Nephron (organoid): Measurements from ENCODE around the gene RELB.

Experiments used
- H3K27ac Mint-ChIP-seq, 3 experiments: 2 replicates each; pipeline ENCODE4 v1.8.0; 2020; ENCODE audit warnings: mixed read lengths in 3 of 3, mild to moderate bottlenecking in 2 of 3, moderate library complexity in 1 of 3
- H3K27me3 Mint-ChIP-seq: 2 replicates; pipeline ENCODE4 v1.8.0; 2021; ENCODE audit warnings: low read depth, mild to moderate bottlenecking, moderate library complexity, mixed read lengths
- H3K36me3 Mint-ChIP-seq: 2 replicates; pipeline ENCODE4 v1.8.0; 2020; ENCODE audit warnings: low read depth, mixed read lengths
- H3K4me1 Mint-ChIP-seq: 2 replicates; pipeline ENCODE4 v1.8.0; 2020; ENCODE audit warnings: mixed read lengths
- H3K4me3 Mint-ChIP-seq, 3 experiments: 2 replicates each; pipeline ENCODE4 v1.8.0; 2020; ENCODE audit warnings: mild to moderate bottlenecking in 3 of 3, mixed read lengths in 3 of 3, moderate library complexity in 2 of 3
- H3K9me3 Mint-ChIP-seq: 2 replicates; pipeline ENCODE4 v1.8.0; 2020; ENCODE audit warnings: mixed read lengths
- TF ChIP-seq, protein P1 (sequence below), 3 experiments: fragments of 200-600 bp; sonication (generic); IDR thresholded peaks; one replicate each; pipeline ENCODE4 v1.5.0; 2021; ENCODE audit warnings: antibody characterized with exemption in 3 of 3; ENCODE audit not compliant: unreplicated experiment in 3 of 3

The RELB gene

DNA sequence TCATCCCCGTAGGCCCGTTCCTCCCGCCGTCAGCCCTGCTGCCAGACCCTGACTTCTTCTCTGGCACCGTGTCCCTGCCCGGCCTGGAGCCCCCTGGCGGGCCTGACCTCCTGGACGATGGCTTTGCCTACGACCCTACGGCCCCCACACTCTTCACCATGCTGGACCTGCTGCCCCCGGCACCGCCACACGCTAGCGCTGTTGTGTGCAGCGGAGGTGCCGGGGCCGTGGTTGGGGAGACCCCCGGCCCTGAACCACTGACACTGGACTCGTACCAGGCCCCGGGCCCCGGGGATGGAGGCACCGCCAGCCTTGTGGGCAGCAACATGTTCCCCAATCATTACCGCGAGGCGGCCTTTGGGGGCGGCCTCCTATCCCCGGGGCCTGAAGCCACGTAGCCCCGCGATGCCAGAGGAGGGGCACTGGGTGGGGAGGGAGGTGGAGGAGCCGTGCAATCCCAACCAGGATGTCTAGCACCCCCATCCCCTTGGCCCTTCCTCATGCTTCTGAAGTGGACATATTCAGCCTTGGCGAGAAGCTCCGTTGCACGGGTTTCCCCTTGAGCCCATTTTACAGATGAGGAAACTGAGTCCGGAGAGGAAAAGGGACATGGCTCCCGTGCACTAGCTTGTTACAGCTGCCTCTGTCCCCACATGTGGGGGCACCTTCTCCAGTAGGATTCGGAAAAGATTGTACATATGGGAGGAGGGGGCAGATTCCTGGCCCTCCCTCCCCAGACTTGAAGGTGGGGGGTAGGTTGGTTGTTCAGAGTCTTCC lies 36.3 kb downstream of the RELB start:
- Mint-ChIP-seq H3K4me3 (peak overlapping the region; percentile 70 to 91 (median 75)), H3K27ac (no peak overlapping the region), H3K9me3 (no peaks in the 10 kb centered on the region), H3K36me3 (peaks cover 33% of the 10 kb centered on the region), H3K4me1 (peaks cover 22% of the 10 kb centered on the region), H3K27me3 (no peaks in the 10 kb centered on the region)
- TF ChIP-seq, protein P1, sequence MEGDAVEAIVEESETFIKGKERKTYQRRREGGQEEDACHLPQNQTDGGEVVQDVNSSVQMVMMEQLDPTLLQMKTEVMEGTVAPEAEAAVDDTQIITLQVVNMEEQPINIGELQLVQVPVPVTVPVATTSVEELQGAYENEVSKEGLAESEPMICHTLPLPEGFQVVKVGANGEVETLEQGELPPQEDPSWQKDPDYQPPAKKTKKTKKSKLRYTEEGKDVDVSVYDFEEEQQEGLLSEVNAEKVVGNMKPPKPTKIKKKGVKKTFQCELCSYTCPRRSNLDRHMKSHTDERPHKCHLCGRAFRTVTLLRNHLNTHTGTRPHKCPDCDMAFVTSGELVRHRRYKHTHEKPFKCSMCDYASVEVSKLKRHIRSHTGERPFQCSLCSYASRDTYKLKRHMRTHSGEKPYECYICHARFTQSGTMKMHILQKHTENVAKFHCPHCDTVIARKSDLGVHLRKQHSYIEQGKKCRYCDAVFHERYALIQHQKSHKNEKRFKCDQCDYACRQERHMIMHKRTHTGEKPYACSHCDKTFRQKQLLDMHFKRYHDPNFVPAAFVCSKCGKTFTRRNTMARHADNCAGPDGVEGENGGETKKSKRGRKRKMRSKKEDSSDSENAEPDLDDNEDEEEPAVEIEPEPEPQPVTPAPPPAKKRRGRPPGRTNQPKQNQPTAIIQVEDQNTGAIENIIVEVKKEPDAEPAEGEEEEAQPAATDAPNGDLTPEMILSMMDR (IDR thresholded peaks at IDR 0.05; ENCODE audit: unreplicated experiment in 3 of 3) = no peak

GRCh38 chr19:45038931-45039893 lies 37.9 kb downstream of the RELB start, which contains the start of gene CLASRP:
Gene CLASRP (plus strand): TSS chr19:45039045. CDS start chr19:45040213, 1,168 bp downstream.
- Mint-ChIP-seq H3K9me3 (no peaks in the 10 kb centered on the region), H3K27ac (peak within 1 kb of the TSS; percentile 85 to 92 (median 87)), H3K27me3 (no peaks in the 10 kb centered on the region), H3K36me3 (peaks cover 31% of the 10 kb centered on the region), H3K4me1 (peaks cover 22% of the 10 kb centered on the region), H3K4me3 (peak within 1 kb of the TSS; percentile 91 to 97 (median 94))
- TF ChIP-seq, protein P1 (IDR thresholded peaks at IDR 0.05; ENCODE audit: unreplicated experiment in 3 of 3) = no peak

GRCh38 chr19:45040059-45040771 lies 39.0 kb downstream of the RELB start:
- peaks cover 22% of the 10 kb centered on the region for H3K4me1 Mint-ChIP-seq
- no peaks in the 10 kb centered on the region for H3K9me3 Mint-ChIP-seq
- no peaks in the 10 kb centered on the region for H3K27me3 Mint-ChIP-seq
- H3K36me3 Mint-ChIP-seq = peaks cover 35% of the 10 kb centered on the region
- H3K4me3 Mint-ChIP-seq = peak overlapping the region; percentile 91 to 97 (median 94)
- peak overlapping the region in 2 of 3 experiments; percentile 10 to 85 for H3K27ac Mint-ChIP-seq
- TF ChIP-seq, protein P1 (IDR thresholded peaks at IDR 0.05; ENCODE audit: unreplicated experiment in 3 of 3) = no peak

DNA sequence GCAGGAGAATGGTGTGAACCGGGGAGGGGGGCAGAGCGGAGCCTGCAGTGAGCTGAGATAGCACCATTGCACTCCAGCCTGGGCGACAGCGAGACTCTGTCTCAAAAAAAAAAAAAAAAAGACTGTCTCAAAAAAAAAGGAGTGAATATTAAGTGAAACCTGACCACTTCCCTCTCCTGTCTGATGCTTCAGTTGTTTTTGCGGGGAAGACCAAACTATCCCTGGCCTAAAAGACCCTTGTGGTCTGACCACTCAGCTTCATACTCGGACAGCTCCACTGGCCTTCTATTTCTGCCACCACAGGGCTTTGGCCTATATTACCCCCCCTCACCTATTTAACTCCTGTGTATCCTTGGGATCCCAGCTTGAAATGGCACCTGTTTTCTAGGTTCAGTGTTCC lies 39.9 kb downstream of the RELB start:
- TF ChIP-seq, protein P1 (IDR thresholded peaks at IDR 0.05; ENCODE audit: unreplicated experiment in 3 of 3) = no peak
- Mint-ChIP-seq H3K9me3 (no peaks in the 10 kb centered on the region), H3K4me1 (peaks cover 22% of the 10 kb centered on the region), H3K27ac (no peak overlapping the region), H3K36me3 (peaks cover 41% of the 10 kb centered on the region), H3K27me3 (no peaks in the 10 kb centered on the region), H3K4me3 (peak overlapping the region; percentile 67 to 83 (median 78))

DNA sequence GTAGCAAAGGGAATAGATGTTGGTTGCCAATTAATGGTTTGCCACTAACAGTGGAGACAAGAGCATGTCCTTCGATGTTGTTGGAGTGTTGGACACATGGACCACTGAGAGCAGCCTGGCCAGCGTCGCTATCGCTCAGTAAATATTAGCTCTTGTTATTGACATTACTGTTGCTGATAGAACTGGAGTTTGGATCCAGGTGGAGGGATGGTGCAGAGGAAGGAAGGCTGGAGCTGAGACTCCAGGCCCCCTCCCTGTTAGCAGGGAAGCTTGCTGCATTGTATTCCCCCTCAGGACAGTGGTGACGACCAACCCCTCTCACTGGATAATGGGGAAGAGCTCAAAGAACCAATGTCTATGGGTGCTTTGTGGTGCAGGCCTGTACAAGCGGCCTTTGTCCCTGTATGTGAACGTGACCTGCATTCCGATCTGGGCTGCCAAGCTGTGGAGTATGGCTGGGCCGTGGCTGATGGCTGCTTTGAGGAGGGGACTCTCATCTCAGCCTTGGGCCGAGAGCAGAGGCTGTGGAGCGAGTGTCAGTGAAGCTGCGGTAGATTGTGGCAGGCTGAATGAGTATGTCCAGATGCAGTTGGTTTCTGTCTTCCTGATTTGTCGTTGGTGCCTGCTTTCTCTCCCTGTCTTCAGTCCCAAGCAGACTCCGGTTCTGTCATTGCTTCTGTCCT lies 44.5 kb downstream of the RELB start:
- Mint-ChIP-seq H3K9me3 (no peaks in the 10 kb centered on the region), H3K4me3 (no peak overlapping the region), H3K27me3 (no peaks in the 10 kb centered on the region), H3K4me1 (peaks cover 10% of the 10 kb centered on the region), H3K27ac (peak overlapping the region in 1 of 3 experiments; percentile 25), H3K36me3 (peaks cover 45% of the 10 kb centered on the region)
- TF ChIP-seq, protein P1 (IDR thresholded peaks at IDR 0.05; ENCODE audit: unreplicated experiment in 3 of 3) = no peak
